ENCODE measurements around the gene PLCB4. TPM values are rescaled to one million over a fixed set of nuclear protein-coding genes. Genes with fewer than 3 reads are reported as not detected.

Gene PLCB4
- total RNA-seq, 1 donor from 2014 or later = 10.5 TPM

GRCh38 chr20:9126527-9126926, 57.6 kb downstream of the PLCB4 start:
- TF ChIP-seq CTCF (IDR thresholded peaks at IDR 0.05; ENCODE audit: unreplicated experiment) = no peak
- Mint-ChIP-seq H3K4me1 (ENCODE audit: unreplicated experiment) (peaks cover 11% of the 10 kb centered on the region), H3K9me3 (ENCODE audit: unreplicated experiment) (no peaks in the 10 kb centered on the region), H3K36me3 (ENCODE audit: low read depth, unreplicated experiment) (peaks cover 3% of the 10 kb centered on the region), H3K4me3 (ENCODE audit: unreplicated experiment) (no peak overlapping the region), H3K27ac (ENCODE audit: unreplicated experiment) (no peak overlapping the region), H3K27me3 (ENCODE audit: unreplicated experiment) (no peaks in the 10 kb centered on the region)
- no peak for DNase-seq (ENCODE audit: low spot score)

GRCh38 chr20:9128568-9128967, 59.7 kb downstream of the PLCB4 start:
- Mint-ChIP-seq H3K27me3 (ENCODE audit: unreplicated experiment) (no peaks in the 10 kb centered on the region), H3K4me3 (ENCODE audit: unreplicated experiment) (no peak overlapping the region), H3K4me1 (ENCODE audit: unreplicated experiment) (peaks cover 11% of the 10 kb centered on the region), H3K9me3 (ENCODE audit: unreplicated experiment) (no peaks in the 10 kb centered on the region), H3K36me3 (ENCODE audit: low read depth, unreplicated experiment) (peaks cover 3% of the 10 kb centered on the region), H3K27ac (ENCODE audit: unreplicated experiment) (no peak overlapping the region)
- TF ChIP-seq CTCF (IDR thresholded peaks at IDR 0.05; ENCODE audit: unreplicated experiment) = no peak
- no peak for DNase-seq (ENCODE audit: low spot score)

GRCh38 chr20:9129756-9130155, 60.9 kb downstream of the PLCB4 start:
- H3K9me3 Mint-ChIP-seq (ENCODE audit: unreplicated experiment) = no peaks in the 10 kb centered on the region
- H3K36me3 Mint-ChIP-seq (ENCODE audit: low read depth, unreplicated experiment) = peaks cover 3% of the 10 kb centered on the region
- peaks cover 11% of the 10 kb centered on the region for H3K4me1 Mint-ChIP-seq (ENCODE audit: unreplicated experiment)
- no peak overlapping the region for H3K4me3 Mint-ChIP-seq (ENCODE audit: unreplicated experiment)
- no peak for DNase-seq (ENCODE audit: low spot score)
- no peak overlapping the region for H3K27ac Mint-ChIP-seq (ENCODE audit: unreplicated experiment)
- no peaks in the 10 kb centered on the region for H3K27me3 Mint-ChIP-seq (ENCODE audit: unreplicated experiment)
- TF ChIP-seq CTCF (IDR thresholded peaks at IDR 0.05; ENCODE audit: unreplicated experiment) = no peak

- Mint-ChIP-seq H3K27ac (ENCODE audit: unreplicated experiment) (no peak overlapping the region), H3K27me3 (ENCODE audit: unreplicated experiment) (no peaks in the 10 kb centered on the region), H3K4me1 (ENCODE audit: unreplicated experiment) (peaks cover 11% of the 10 kb centered on the region), H3K36me3 (ENCODE audit: low read depth, unreplicated experiment) (peaks cover 3% of the 10 kb centered on the region), H3K9me3 (ENCODE audit: unreplicated experiment) (no peaks in the 10 kb centered on the region), H3K4me3 (ENCODE audit: unreplicated experiment) (no peak overlapping the region)
- DNase-seq (ENCODE audit: low spot score) = no peak
- no peak for TF ChIP-seq CTCF (IDR thresholded peaks at IDR 0.05; ENCODE audit: unreplicated experiment)
These were observed 61.6 kb downstream of the PLCB4 start for GRCh38 chr20:9130521-9130920.

- Mint-ChIP-seq H3K36me3 (ENCODE audit: low read depth, unreplicated experiment) (peaks cover 3% of the 10 kb centered on the region), H3K27me3 (ENCODE audit: unreplicated experiment) (no peaks in the 10 kb centered on the region), H3K27ac (ENCODE audit: unreplicated experiment) (no peak overlapping the region), H3K9me3 (ENCODE audit: unreplicated experiment) (no peaks in the 10 kb centered on the region), H3K4me3 (ENCODE audit: unreplicated experiment) (no peak overlapping the region), H3K4me1 (ENCODE audit: unreplicated experiment) (peaks cover 16% of the 10 kb centered on the region)
- DNase-seq (ENCODE audit: low spot score) = no peak
- no peak for TF ChIP-seq CTCF (IDR thresholded peaks at IDR 0.05; ENCODE audit: unreplicated experiment)
These were observed 63.0 kb downstream of the PLCB4 start for GRCh38 chr20:9131841-9132240.

Data from endothelial cell (in vitro differentiated cells).